PFSK-1 (cell line): ENCODE results near the gene GNPTAB.

Source experiments
- POLR2AphosphoS5 ChIP-seq: IDR thresholded peaks from 2 replicates; pipeline ENCODE4 v1.6.1; 2012; ENCODE audit warnings: low read depth, mild to moderate bottlenecking, control low read depth, low read length, moderate library complexity
- TAF1 ChIP-seq: IDR thresholded peaks from 2 replicates; pipeline ENCODE4 v1.6.1; 2012; ENCODE audit warnings: low read length, control low read depth, borderline replicate concordance; ENCODE audit not compliant: insufficient read depth

DNA sequence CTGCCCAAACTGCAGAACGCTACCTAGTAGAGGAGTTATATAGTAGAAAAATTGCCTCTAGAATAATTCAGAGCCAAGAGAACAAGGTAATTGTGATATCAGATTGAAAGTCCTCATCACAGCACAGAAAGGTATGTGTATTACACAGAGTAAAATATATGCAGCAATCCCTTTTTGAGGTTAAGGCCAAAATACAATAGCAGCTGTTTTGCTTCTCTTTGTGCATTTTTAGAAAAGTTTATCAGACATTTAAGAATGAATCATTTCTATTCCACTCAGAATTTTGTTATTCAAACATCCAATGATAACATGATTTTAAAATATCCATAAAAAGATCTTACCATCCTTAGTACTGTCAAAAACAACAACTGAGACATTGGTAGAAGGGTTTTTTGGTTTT, 45.1 kb downstream of the GNPTAB start:
- TF ChIP-seq POLR2AphosphoS5 (no peak), TAF1 (no peak)
